Activated naive CD8-positive, alpha-beta T cell treated with anti-CD3 and anti-CD28 coated beads, Interleukin-2, amount 50 U/mL, for 24 hours (primary cell): ENCODE measurements around the gene ZNF521.

Source experiments
- ATAC-seq: fragments of 150-1000 bp; cut with Tn5 transposase; one replicate; pipeline ENCODE4 v1.10.0; 2021
- DNase-seq: peaks from one replicate; pipeline ENCODE4 v3.0.0; 2021
- H3K27ac Mint-ChIP-seq: one replicate; pipeline ENCODE4 v1.8.0; 2021; ENCODE audit warnings: mild to moderate bottlenecking, mixed read lengths
- H3K27me3 Mint-ChIP-seq: one replicate; pipeline ENCODE4 v1.8.0; 2021; ENCODE audit warnings: mixed read lengths
- H3K36me3 Mint-ChIP-seq: one replicate; pipeline ENCODE4 v1.8.0; 2021; ENCODE audit warnings: low read depth, mixed read lengths
- H3K4me1 Mint-ChIP-seq: one replicate; pipeline ENCODE4 v1.8.0; 2021; ENCODE audit warnings: mixed read lengths
- H3K4me3 Mint-ChIP-seq: one replicate; pipeline ENCODE4 v1.8.0; 2021; ENCODE audit warnings: mild to moderate bottlenecking, moderate library complexity, mixed read lengths
- H3K9me3 Mint-ChIP-seq: one replicate; pipeline ENCODE4 v1.8.0; 2021; ENCODE audit warnings: mixed read lengths

ZNF521 gene

DNA sequence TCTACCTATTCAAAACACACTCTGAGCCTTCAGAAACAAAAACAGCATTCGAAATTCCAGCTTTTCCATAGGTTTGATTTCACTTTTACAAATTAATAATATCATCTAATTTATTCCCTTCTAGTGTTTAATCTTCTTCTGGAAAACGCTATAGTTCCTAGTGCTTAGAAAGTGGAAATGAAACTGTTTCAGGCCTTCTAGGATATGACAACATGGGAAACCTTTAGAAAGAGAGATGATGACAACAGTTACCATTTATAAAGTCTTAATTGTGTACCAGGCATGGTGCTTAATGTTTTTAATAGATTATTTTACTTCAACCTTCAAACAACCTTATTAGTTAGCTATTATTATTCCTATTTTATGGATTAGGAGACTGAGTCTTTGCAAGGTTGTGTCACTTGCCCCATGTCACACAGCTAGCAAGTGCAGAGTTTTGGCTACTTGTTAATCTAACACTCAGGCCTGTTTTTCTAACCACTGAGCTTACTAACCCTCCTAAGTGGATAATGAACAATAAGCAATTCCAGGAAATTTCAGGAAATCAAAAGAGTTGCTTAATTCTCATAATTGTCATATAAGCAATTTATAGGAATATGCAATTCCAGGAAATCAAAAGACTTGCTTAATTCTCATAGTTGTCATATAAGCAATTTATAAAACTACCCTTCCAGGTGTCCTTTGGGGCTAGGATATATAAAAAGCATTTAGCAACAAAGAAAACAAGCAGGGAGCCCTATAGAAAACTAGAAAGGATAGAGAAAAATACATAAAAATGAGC, 206.0 kb downstream of the ZNF521 start:
- ATAC-seq, result no peak

GRCh38 chr18:25144820-25145219, 207.1 kb downstream of the ZNF521 start:
- Mint-ChIP-seq H3K36me3 (no peaks in the 10 kb centered on the region), H3K4me1 (no peaks in the 10 kb centered on the region), H3K9me3 (no peaks in the 10 kb centered on the region), H3K27ac (no peak overlapping the region), H3K27me3 (no peaks in the 10 kb centered on the region), H3K4me3 (no peak overlapping the region)
- ATAC-seq, result no peak
- DNase-seq, result no peak

More for the DNA sequence above, 206.0 kb downstream of the ZNF521 start:
- no peak overlapping the region for H3K27ac Mint-ChIP-seq
- H3K4me3 Mint-ChIP-seq, result no peak overlapping the region
- no peak for DNase-seq
- no peaks in the 10 kb centered on the region for H3K27me3 Mint-ChIP-seq
- no peaks in the 10 kb centered on the region for H3K9me3 Mint-ChIP-seq
- H3K36me3 Mint-ChIP-seq, result no peaks in the 10 kb centered on the region
- no peaks in the 10 kb centered on the region for H3K4me1 Mint-ChIP-seq

GRCh38 chr18:25141886-25142285, 210.1 kb downstream of the ZNF521 start:
- no peak for ATAC-seq
- no peak overlapping the region for H3K4me3 Mint-ChIP-seq
- no peaks in the 10 kb centered on the region for H3K27me3 Mint-ChIP-seq
- H3K27ac Mint-ChIP-seq, result no peak overlapping the region
- no peaks in the 10 kb centered on the region for H3K4me1 Mint-ChIP-seq
- no peaks in the 10 kb centered on the region for H3K36me3 Mint-ChIP-seq
- DNase-seq, result no peak
- H3K9me3 Mint-ChIP-seq, result no peaks in the 10 kb centered on the region

- ATAC-seq (no peak), DNase-seq (no peak)
- H3K27ac Mint-ChIP-seq, result no peak overlapping the region
- H3K4me3 Mint-ChIP-seq, result no peak overlapping the region
- no peaks in the 10 kb centered on the region for H3K9me3 Mint-ChIP-seq
- no peaks in the 10 kb centered on the region for H3K36me3 Mint-ChIP-seq
- H3K4me1 Mint-ChIP-seq, result no peaks in the 10 kb centered on the region
- H3K27me3 Mint-ChIP-seq, result no peaks in the 10 kb centered on the region
These were observed 210.6 kb downstream of the ZNF521 start for GRCh38 chr18:25141399-25141798.

GRCh38 chr18:25140962-25141308, 211.0 kb downstream of the ZNF521 start:
- no peak overlapping the region for H3K4me3 Mint-ChIP-seq

DNA sequence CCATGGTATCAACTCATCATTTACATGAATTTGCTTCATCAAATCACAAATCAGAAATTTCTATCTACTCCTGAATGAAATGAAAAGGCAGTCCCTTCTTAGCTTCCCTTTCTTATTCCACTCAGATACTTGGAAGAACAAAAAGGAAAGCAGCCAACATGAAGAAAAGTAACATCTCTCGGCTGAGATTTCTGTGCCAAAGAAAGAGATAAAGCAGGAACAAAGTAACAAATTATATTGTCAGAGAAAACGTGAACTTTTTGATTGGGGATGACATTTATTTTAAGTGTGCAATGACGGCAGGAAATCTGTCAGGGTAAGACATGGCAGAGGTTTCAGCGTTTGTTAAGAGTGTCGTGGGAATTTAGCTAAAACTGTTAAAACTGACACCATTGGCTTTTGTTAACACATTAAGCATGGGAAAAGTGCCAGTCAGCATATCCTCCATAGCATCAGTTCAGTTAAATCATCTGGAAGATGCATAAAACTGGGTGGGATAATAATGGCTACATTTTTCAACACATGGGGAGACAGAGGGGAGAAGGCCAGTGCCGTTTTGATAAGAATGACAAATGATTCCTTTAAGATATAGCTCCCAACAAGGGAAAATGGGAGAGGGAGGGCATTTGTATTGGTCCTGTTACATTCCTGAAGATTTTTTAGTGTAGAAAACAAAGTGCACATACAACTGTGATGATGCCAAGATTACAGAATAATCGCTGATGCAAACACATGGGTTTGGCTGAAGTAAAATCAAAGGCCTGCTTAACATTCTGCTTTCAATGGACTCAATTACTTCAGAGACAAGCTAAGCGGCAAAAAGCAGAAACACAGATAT, 211.6 kb downstream of the ZNF521 start:
- no peak for DNase-seq
- no peaks in the 10 kb centered on the region for H3K27me3 Mint-ChIP-seq
- H3K9me3 Mint-ChIP-seq, result no peaks in the 10 kb centered on the region
- no peaks in the 10 kb centered on the region for H3K4me1 Mint-ChIP-seq
- H3K4me3 Mint-ChIP-seq, result no peak overlapping the region
- ATAC-seq, result no peak
- no peak overlapping the region for H3K27ac Mint-ChIP-seq
- no peaks in the 10 kb centered on the region for H3K36me3 Mint-ChIP-seq

More at GRCh38 chr18:25140962-25141308, 211.0 kb downstream of the ZNF521 start:
- Mint-ChIP-seq H3K36me3 (no peaks in the 10 kb centered on the region), H3K27ac (no peak overlapping the region), H3K27me3 (no peaks in the 10 kb centered on the region), H3K9me3 (no peaks in the 10 kb centered on the region), H3K4me1 (no peaks in the 10 kb centered on the region)
- no peak for ATAC-seq
- DNase-seq, result no peak

DNA sequence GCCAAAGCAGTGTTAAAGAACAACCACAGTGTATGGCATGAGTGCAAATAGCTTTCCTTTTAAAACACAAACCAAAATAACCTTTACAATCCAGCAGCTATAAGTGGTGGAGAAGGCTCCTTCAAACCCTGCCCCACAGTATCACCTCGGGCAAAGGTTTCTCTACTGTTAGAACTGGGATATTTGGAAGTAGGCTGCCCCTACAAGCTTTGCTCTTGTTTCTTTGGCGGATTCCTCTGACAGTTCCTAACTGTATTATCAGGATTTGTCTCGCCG, 214.8 kb downstream of the ZNF521 start:
- DNase-seq, result no peak
- Mint-ChIP-seq H3K27me3 (no peaks in the 10 kb centered on the region), H3K4me1 (no peaks in the 10 kb centered on the region), H3K36me3 (no peaks in the 10 kb centered on the region), H3K27ac (no peak overlapping the region), H3K9me3 (no peaks in the 10 kb centered on the region), H3K4me3 (no peak overlapping the region)
- ATAC-seq, result no peak

GRCh38 chr18:25136416-25137196, 215.4 kb downstream of the ZNF521 start:
- DNase-seq (no peak), ATAC-seq (no peak)
- Mint-ChIP-seq H3K27ac (no peak overlapping the region), H3K4me1 (no peaks in the 10 kb centered on the region), H3K4me3 (no peak overlapping the region), H3K36me3 (no peaks in the 10 kb centered on the region), H3K27me3 (no peaks in the 10 kb centered on the region), H3K9me3 (no peaks in the 10 kb centered on the region)

DNA sequence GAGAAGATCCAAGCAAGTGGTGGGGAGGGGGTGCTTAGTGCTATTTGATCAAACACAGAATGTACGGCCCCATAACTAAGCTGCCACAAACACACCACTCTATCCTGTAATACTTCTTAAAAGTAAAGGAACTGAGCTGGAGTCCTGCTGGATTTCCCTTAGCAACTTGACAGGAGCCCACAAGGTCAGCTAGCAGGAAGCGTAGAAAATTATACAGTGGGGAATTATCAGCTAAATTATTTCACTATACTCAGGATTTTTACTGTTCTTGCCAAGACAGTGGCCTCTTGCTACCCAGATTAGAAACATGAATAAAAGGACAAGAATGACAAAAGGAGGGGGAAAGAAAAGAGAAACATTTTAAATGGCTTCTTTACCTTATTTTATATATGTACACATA, 217.1 kb downstream of the ZNF521 start:
- DNase-seq, result no peak
- no peaks in the 10 kb centered on the region for H3K9me3 Mint-ChIP-seq
- H3K4me3 Mint-ChIP-seq, result no peak overlapping the region
- no peaks in the 10 kb centered on the region for H3K27me3 Mint-ChIP-seq
- H3K27ac Mint-ChIP-seq, result no peak overlapping the region
- no peaks in the 10 kb centered on the region for H3K4me1 Mint-ChIP-seq
- no peaks in the 10 kb centered on the region for H3K36me3 Mint-ChIP-seq
- ATAC-seq, result no peak

- H3K4me3 Mint-ChIP-seq, result no peak overlapping the region
- DNase-seq, result no peak
- H3K27ac Mint-ChIP-seq, result no peak overlapping the region
- H3K4me1 Mint-ChIP-seq, result no peaks in the 10 kb centered on the region
- no peaks in the 10 kb centered on the region for H3K27me3 Mint-ChIP-seq
- no peaks in the 10 kb centered on the region for H3K9me3 Mint-ChIP-seq
- H3K36me3 Mint-ChIP-seq, result no peaks in the 10 kb centered on the region
- ATAC-seq, result no peak
These were observed 218.1 kb downstream of the ZNF521 start for GRCh38 chr18:25133879-25134278.

DNA sequence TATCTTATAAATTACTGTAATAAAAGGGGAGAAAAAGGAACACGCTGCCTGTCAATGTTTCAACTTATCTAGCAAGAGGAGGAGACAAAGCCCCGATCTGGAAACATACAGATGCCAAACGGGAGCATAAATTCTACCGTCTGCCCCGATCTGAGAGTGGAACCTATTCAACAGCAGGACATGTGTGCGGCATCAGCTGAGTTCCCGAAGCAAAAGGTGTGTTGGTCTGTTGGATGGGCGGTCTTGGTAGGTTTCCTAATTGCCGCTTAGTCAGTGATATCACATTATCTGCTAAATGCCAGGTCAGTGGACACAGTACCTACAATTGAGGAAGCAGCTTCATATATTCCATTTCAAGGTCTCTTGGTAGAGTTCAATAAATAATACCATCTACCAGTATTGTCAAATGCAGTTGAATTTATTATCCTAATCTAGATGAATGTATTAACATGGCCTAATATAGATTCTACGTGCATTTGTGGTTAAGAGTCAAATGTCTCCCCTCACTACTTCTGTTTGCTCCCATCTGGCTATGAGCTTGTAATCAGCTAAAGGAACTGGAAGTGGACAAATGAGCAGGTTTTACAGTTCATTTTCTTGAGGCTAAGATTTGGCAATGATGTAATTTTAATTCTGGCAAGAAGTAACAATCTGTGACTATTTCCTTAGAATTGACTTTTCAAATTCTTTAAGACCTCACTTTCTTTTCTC, 219.0 kb downstream of the ZNF521 start:
- Mint-ChIP-seq H3K9me3 (no peaks in the 10 kb centered on the region), H3K27ac (no peak overlapping the region), H3K36me3 (no peaks in the 10 kb centered on the region), H3K4me3 (no peak overlapping the region), H3K4me1 (no peaks in the 10 kb centered on the region), H3K27me3 (no peaks in the 10 kb centered on the region)
- DNase-seq, result no peak
- no peak for ATAC-seq

GRCh38 chr18:25126751-25127150, 225.2 kb downstream of the ZNF521 start:
- no peak overlapping the region for H3K4me3 Mint-ChIP-seq

DNA sequence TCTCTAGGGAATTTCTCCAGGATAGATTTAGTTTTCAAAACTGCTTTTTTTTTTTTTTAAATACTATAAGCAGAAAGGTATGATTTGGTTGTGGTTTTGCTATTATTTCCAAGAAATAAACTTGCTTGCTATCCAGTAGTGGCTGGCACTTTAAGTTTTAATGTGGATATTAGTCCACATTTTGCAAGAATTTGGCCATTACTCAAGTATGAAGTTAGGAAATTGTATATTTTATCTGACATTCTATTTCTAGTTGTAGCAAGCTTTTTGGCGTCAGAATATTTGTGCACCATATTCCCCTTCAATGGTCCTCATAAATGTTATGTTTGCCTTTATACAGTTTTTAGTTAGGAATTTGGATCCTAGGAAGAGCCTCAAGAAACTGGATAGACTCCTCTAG, 226.3 kb downstream of the ZNF521 start:
- H3K4me1 Mint-ChIP-seq, result no peaks in the 10 kb centered on the region
- DNase-seq (no peak), ATAC-seq (no peak)
- H3K27ac Mint-ChIP-seq, result no peak overlapping the region
- no peak overlapping the region for H3K4me3 Mint-ChIP-seq
- H3K36me3 Mint-ChIP-seq, result no peaks in the 10 kb centered on the region
- H3K27me3 Mint-ChIP-seq, result peaks cover 3% of the 10 kb centered on the region
- no peaks in the 10 kb centered on the region for H3K9me3 Mint-ChIP-seq

More at GRCh38 chr18:25126751-25127150, 225.2 kb downstream of the ZNF521 start:
- H3K4me1 Mint-ChIP-seq, result no peaks in the 10 kb centered on the region
- no peaks in the 10 kb centered on the region for H3K9me3 Mint-ChIP-seq
- H3K27me3 Mint-ChIP-seq, result peaks cover 3% of the 10 kb centered on the region
- H3K27ac Mint-ChIP-seq, result no peak overlapping the region
- H3K36me3 Mint-ChIP-seq, result no peaks in the 10 kb centered on the region
- no peak for DNase-seq
- ATAC-seq, result no peak

- ATAC-seq (no peak), DNase-seq (no peak)
- Mint-ChIP-seq H3K9me3 (peaks cover 7% of the 10 kb centered on the region), H3K36me3 (no peaks in the 10 kb centered on the region), H3K4me1 (no peaks in the 10 kb centered on the region), H3K27ac (no peak overlapping the region), H3K27me3 (peaks cover 3% of the 10 kb centered on the region), H3K4me3 (no peak overlapping the region)
These were observed 228.3 kb downstream of the ZNF521 start for GRCh38 chr18:25123438-25124232.
